ENCODE results near the gene PSMD8. TPM values are rescaled to one million over a fixed set of nuclear protein-coding genes. Genes with fewer than 3 reads are reported as not detected.

The PSMD8 gene
- total and polyA plus RNA-seq, 9 donors, result 59.1 to 129 (median 85.3) TPM

GRCh38 chr19:38386971-38387549 lies 12.7 kb downstream of the PSMD8 start:
- Histone ChIP-seq H3K4me1 (ENCODE audit: insufficient read depth) (peaks cover 10% of the 10 kb centered on the region), H3K9me3 (no peaks in the 10 kb centered on the region), H3K4me3 (peak overlapping the region; percentile 52), H3K27me3 (no peaks in the 10 kb centered on the region), H3K27ac (no peak overlapping the region), H3K36me3 (no peaks in the 10 kb centered on the region)
- peak in 2 of 5 donors; percentile 41 to 48 for DNase-seq
- TF ChIP-seq CTCF (IDR thresholded peaks at IDR 0.05) (no peak), POLR2A (IDR thresholded peaks at IDR 0.05) (no peak), EP300 (IDR thresholded peaks at IDR 0.05) (no peak)
- intact Hi-C loops (cut with DNase I), result loop anchor here in 1 of 4 donors (2.0 kb wide), 1 partner anchor 14 kb away; no protein-coding TSS in a partner anchor
- WGBS, 3 donors, result 4 to 13% (median 9%) methylated on average over 32 to 36 of the region's 36 CpGs

- 1 to 2% (median 1%) methylated on average over 51 of the region's 51 CpGs for WGBS, 3 donors
- intact Hi-C loops (cut with DNase I), result loop anchor here in 1 of 4 donors (2.0 kb wide), 1 partner anchor 13 kb away; no protein-coding TSS in a partner anchor
Observed at GRCh38 chr19:38387550-38388348, 13.4 kb downstream of the PSMD8 start, which contains the start of gene GGN. TSS of gene GGN (minus strand) at chr19:38388034. CDS start at chr19:38387261, 773 bp downstream.

GRCh38 chr19:38388349-38389100 lies 14.2 kb downstream of the PSMD8 start, which contains the start of gene SPRED3:
TSS of gene SPRED3 (plus strand) at chr19:38388697. CDS start at chr19:38390303, 1,606 bp downstream.
- TF ChIP-seq CTCF (IDR thresholded peaks at IDR 0.05), result no peak
- TF ChIP-seq EP300 (IDR thresholded peaks at IDR 0.05), result no peak
- TF ChIP-seq POLR2A (IDR thresholded peaks at IDR 0.05), result no peak
- WGBS, 3 donors, result 0 to 2% (median 1%) methylated on average over 23 to 46 of the region's 46 CpGs
- H3K27ac ChIP-seq, result peak within 1 kb of the TSS in 1 of 2 donors; percentile 31
- intact Hi-C loops (cut with DNase I), result no loop called here
- no peaks in the 10 kb centered on the region for H3K9me3 ChIP-seq
- no peaks in the 10 kb centered on the region for H3K36me3 ChIP-seq
- H3K4me1 ChIP-seq (ENCODE audit: insufficient read depth), result peaks cover 10% of the 10 kb centered on the region
- no peaks in the 10 kb centered on the region for H3K27me3 ChIP-seq
- H3K4me3 ChIP-seq, result peak within 1 kb of the TSS; percentile 52
- peak; percentile 22 to 53 (median 44) for DNase-seq

More at GRCh38 chr19:38387550-38388348, 13.4 kb downstream of the PSMD8 start, which contains the start of gene GGN:
- TF ChIP-seq POLR2A (IDR thresholded peaks at IDR 0.05) (no peak), EP300 (IDR thresholded peaks at IDR 0.05) (no peak), CTCF (IDR thresholded peaks at IDR 0.05) (no peak)
- peaks cover 10% of the 10 kb centered on the region for H3K4me1 ChIP-seq (ENCODE audit: insufficient read depth)
- H3K9me3 ChIP-seq, result no peaks in the 10 kb centered on the region
- peak within 1 kb of the TSS in 1 of 2 donors; percentile 31 for H3K27ac ChIP-seq
- DNase-seq, result peak; percentile 67 to 83 (median 81)
- no peaks in the 10 kb centered on the region for H3K27me3 ChIP-seq
- H3K36me3 ChIP-seq, result no peaks in the 10 kb centered on the region
- peak within 1 kb of the TSS; percentile 52 for H3K4me3 ChIP-seq
